K562 (cell line): ENCODE measurements around the gene DBI. TPM values are rescaled to one million over a fixed set of nuclear protein-coding genes. Genes with fewer than 3 reads are reported as not detected.

Source experiments
- polyA plus RNA-seq, 8 experiments: library from polyadenylated mRNA; depleted of rRNA in 4 of 8; stranded (reverse) in 5 of 8; unstranded in 3 of 8; fragments of >200 nt; fragmentation: Nextera tagmentation in 2 of 8; fragmentation: Illumina TruSeq in 1 of 8; extraction: Ambion mirVana in 2 of 8; extraction: Trizol in 1 of 8; gene quantifications; 2 replicates each; pipeline versions ENCODE4 v1.2.1 to v1.2.3, GENCODE V29; 2011 to 2014; ENCODE audit warnings: inconsistent platforms in 1 of 8, missing spikeins in 1 of 8
- total RNA-seq, 7 experiments: library from RNA; depleted of rRNA in 6 of 7; stranded (reverse); fragments of >200 nt in 6 of 7; fragmentation: Illumina TruSeq in 2 of 7; extraction: Trizol in 2 of 7; gene quantifications; 2 replicates each; pipeline versions ENCODE4 v1.2.1 to v1.2.3, GENCODE V29; 2011 to 2021; ENCODE audit warnings: low replicate concordance in 1 of 7

DBI gene
- total and polyA plus RNA-seq, 9 of the 15 experiments (the other 6 are each of a cell fraction or from before 2014, with no cell fraction given) = 55.8 to 443 (median 194) TPM

Other genes starting within 250 kb of the DBI start
- not detected in 2 replicates for gene C1QL2, start 208.2 kb upstream of the DBI start, total RNA-seq (2014; rRNA removed)
- not detected in 2 replicates for gene C1QL2, start 208.2 kb upstream of the DBI start, total RNA-seq (2014; rRNA removed; fragmentation: Illumina TruSeq; extraction: Trizol)
- gene C1QL2, start 208.2 kb upstream of the DBI start, total RNA-seq (2015; rRNA removed; fragmentation: Illumina TruSeq; extraction: Trizol) = not detected in 2 replicates
- not detected in 2 replicates for gene C1QL2, start 208.2 kb upstream of the DBI start, total RNA-seq (2021)
- gene C1QL2, start 208.2 kb upstream of the DBI start, polyA plus RNA-seq (2011; rRNA removed) = not detected in 2 replicates
- not detected in 2 replicates for gene C1QL2, start 208.2 kb upstream of the DBI start, polyA plus RNA-seq (2014; fragmentation: Illumina TruSeq; extraction: Trizol)
- gene C1QL2, start 208.2 kb upstream of the DBI start, polyA plus RNA-seq (2014; fragmentation: Nextera tagmentation; extraction: Ambion mirVana) = not detected
- not detected in 2 replicates for gene C1QL2, start 208.2 kb upstream of the DBI start, polyA plus RNA-seq (2014; rRNA removed)
- gene STEAP3, start 143.1 kb upstream of the DBI start, total RNA-seq (2014; rRNA removed) = 15.6 and 23.7 TPM in 2 replicates
- gene STEAP3, start 143.1 kb upstream of the DBI start, total RNA-seq (2014; rRNA removed; fragmentation: Illumina TruSeq; extraction: Trizol) = 8.2 and 9.0 TPM in 2 replicates
- gene STEAP3, start 143.1 kb upstream of the DBI start, total RNA-seq (2015; rRNA removed; fragmentation: Illumina TruSeq; extraction: Trizol) = 8.5 and 8.6 TPM in 2 replicates
- gene STEAP3, start 143.1 kb upstream of the DBI start, total RNA-seq (2021) = 29.8 and 31.6 TPM in 2 replicates
- 7.7 and 11.7 TPM in 2 replicates for gene STEAP3, start 143.1 kb upstream of the DBI start, polyA plus RNA-seq (2011; rRNA removed)
- 18.2 and 22.3 TPM in 2 replicates for gene STEAP3, start 143.1 kb upstream of the DBI start, polyA plus RNA-seq (2014; fragmentation: Illumina TruSeq; extraction: Trizol)
- 1 to 10 TPM; 1.8 to 3.0 TPM for gene STEAP3, start 143.1 kb upstream of the DBI start, polyA plus RNA-seq (2014; fragmentation: Nextera tagmentation; extraction: Ambion mirVana)
- 12.7 and 12.8 TPM in 2 replicates for gene STEAP3, start 143.1 kb upstream of the DBI start, polyA plus RNA-seq (2014; rRNA removed)
- gene C2orf76, start 143 bp upstream of the DBI start, total RNA-seq (2014; rRNA removed) = 4.8 and 8.9 TPM in 2 replicates
- gene C2orf76, start 143 bp upstream of the DBI start, total RNA-seq (2014; rRNA removed; fragmentation: Illumina TruSeq; extraction: Trizol) = 12.0 and 15.6 TPM in 2 replicates
- 11.7 and 14.5 TPM in 2 replicates for gene C2orf76, start 143 bp upstream of the DBI start, total RNA-seq (2015; rRNA removed; fragmentation: Illumina TruSeq; extraction: Trizol)
- gene C2orf76, start 143 bp upstream of the DBI start, total RNA-seq (2021) = 8.6 and 8.7 TPM in 2 replicates
- gene C2orf76, start 143 bp upstream of the DBI start, polyA plus RNA-seq (2011; rRNA removed) = 12.4 and 15.7 TPM in 2 replicates
- gene C2orf76, start 143 bp upstream of the DBI start, polyA plus RNA-seq (2014; fragmentation: Illumina TruSeq; extraction: Trizol) = 15.1 and 15.2 TPM in 2 replicates
- 10 to 100 TPM; 26.1 to 26.2 TPM for gene C2orf76, start 143 bp upstream of the DBI start, polyA plus RNA-seq (2014; fragmentation: Nextera tagmentation; extraction: Ambion mirVana)
- 13.4 and 14.4 TPM in 2 replicates for gene C2orf76, start 143 bp upstream of the DBI start, polyA plus RNA-seq (2014; rRNA removed)
- gene TMEM37, start 64.9 kb downstream of the DBI start, total RNA-seq (2014; rRNA removed) = 0.14 and 0.16 TPM in 2 replicates
- 0.16 TPM in 1 of 2 replicates, not detected in the other for gene TMEM37, start 64.9 kb downstream of the DBI start, total RNA-seq (2014; rRNA removed; fragmentation: Illumina TruSeq; extraction: Trizol)
- 0.25 and 0.41 TPM in 2 replicates for gene TMEM37, start 64.9 kb downstream of the DBI start, total RNA-seq (2015; rRNA removed; fragmentation: Illumina TruSeq; extraction: Trizol)
- 0.44 and 0.49 TPM in 2 replicates for gene TMEM37, start 64.9 kb downstream of the DBI start, total RNA-seq (2021)
- 0.11 and 0.38 TPM in 2 replicates for gene TMEM37, start 64.9 kb downstream of the DBI start, polyA plus RNA-seq (2011; rRNA removed)
- gene TMEM37, start 64.9 kb downstream of the DBI start, polyA plus RNA-seq (2014; fragmentation: Illumina TruSeq; extraction: Trizol) = 0.35 and 0.61 TPM in 2 replicates
- gene TMEM37, start 64.9 kb downstream of the DBI start, polyA plus RNA-seq (2014; fragmentation: Nextera tagmentation; extraction: Ambion mirVana) = under 1 TPM; 0.03 to 0.10 TPM
- 0.26 and 0.64 TPM in 2 replicates for gene TMEM37, start 64.9 kb downstream of the DBI start, polyA plus RNA-seq (2014; rRNA removed)
- not detected in 2 replicates for gene SCTR, start 157.5 kb downstream of the DBI start, total RNA-seq (2014; rRNA removed)
- gene SCTR, start 157.5 kb downstream of the DBI start, total RNA-seq (2014; rRNA removed; fragmentation: Illumina TruSeq; extraction: Trizol) = not detected in 2 replicates
- gene SCTR, start 157.5 kb downstream of the DBI start, total RNA-seq (2015; rRNA removed; fragmentation: Illumina TruSeq; extraction: Trizol) = not detected in 2 replicates
- not detected in 2 replicates for gene SCTR, start 157.5 kb downstream of the DBI start, total RNA-seq (2021)
- gene SCTR, start 157.5 kb downstream of the DBI start, polyA plus RNA-seq (2011; rRNA removed) = not detected in 2 replicates
- not detected in 2 replicates for gene SCTR, start 157.5 kb downstream of the DBI start, polyA plus RNA-seq (2014; fragmentation: Illumina TruSeq; extraction: Trizol)
- not detected for gene SCTR, start 157.5 kb downstream of the DBI start, polyA plus RNA-seq (2014; fragmentation: Nextera tagmentation; extraction: Ambion mirVana)
- gene SCTR, start 157.5 kb downstream of the DBI start, polyA plus RNA-seq (2014; rRNA removed) = not detected in 2 replicates
- 0.09 and 1.2 TPM in 2 replicates for gene CFAP221, start 177.5 kb downstream of the DBI start, total RNA-seq (2014; rRNA removed)
- gene CFAP221, start 177.5 kb downstream of the DBI start, total RNA-seq (2014; rRNA removed; fragmentation: Illumina TruSeq; extraction: Trizol) = 0.48 and 0.84 TPM in 2 replicates
- 0.65 and 0.98 TPM in 2 replicates for gene CFAP221, start 177.5 kb downstream of the DBI start, total RNA-seq (2015; rRNA removed; fragmentation: Illumina TruSeq; extraction: Trizol)
- gene CFAP221, start 177.5 kb downstream of the DBI start, total RNA-seq (2021) = 0.35 and 0.51 TPM in 2 replicates
- 0.35 and 0.41 TPM in 2 replicates for gene CFAP221, start 177.5 kb downstream of the DBI start, polyA plus RNA-seq (2011; rRNA removed)
- gene CFAP221, start 177.5 kb downstream of the DBI start, polyA plus RNA-seq (2014; fragmentation: Illumina TruSeq; extraction: Trizol) = 0.64 and 1.4 TPM in 2 replicates
- gene CFAP221, start 177.5 kb downstream of the DBI start, polyA plus RNA-seq (2014; fragmentation: Nextera tagmentation; extraction: Ambion mirVana) = under 1 TPM; 0.69 to 0.70 TPM
- gene CFAP221, start 177.5 kb downstream of the DBI start, polyA plus RNA-seq (2014; rRNA removed) = 0.16 and 0.62 TPM in 2 replicates